Measurements from ENCODE around the gene CPED1. TPM values are rescaled to one million over a fixed set of nuclear protein-coding genes. Genes with fewer than 3 reads are reported as not detected.

Gene CPED1
- total and polyA plus RNA-seq, 10 of the 15 experiments (the other 5 are each of a cell fraction or from before 2014, with no cell fraction given): 0.01 to 0.77 (median 0.10) TPM; not detected in 1

DNA sequence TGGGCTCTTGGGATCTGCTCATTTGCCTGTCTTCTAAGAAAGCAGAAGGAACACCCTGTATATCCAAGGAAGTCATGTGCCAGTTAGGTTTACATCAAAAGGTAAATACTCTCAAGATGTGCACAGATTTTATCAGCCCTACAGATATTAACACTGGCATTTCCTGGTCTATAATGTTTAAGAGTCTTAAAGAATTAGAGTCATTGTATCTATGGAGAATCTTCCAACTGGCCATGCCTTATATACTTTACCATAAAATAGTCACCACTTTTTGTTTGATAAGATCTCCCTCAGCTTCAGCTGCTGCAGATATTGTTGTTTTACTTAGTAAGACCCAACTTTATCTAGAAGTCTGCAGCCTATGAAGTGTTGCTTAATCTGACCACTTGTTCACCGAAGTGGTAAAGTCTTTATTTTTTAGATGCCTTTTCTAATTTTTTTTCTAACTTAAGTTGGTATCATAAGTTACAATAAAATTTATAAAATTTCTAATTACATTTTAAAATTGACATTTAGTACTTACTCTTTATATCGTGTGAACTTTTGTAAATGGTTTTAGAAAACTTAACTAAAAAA lies 58.5 kb downstream of the CPED1 start (continued):
- TF ChIP-seq, protein P1, sequence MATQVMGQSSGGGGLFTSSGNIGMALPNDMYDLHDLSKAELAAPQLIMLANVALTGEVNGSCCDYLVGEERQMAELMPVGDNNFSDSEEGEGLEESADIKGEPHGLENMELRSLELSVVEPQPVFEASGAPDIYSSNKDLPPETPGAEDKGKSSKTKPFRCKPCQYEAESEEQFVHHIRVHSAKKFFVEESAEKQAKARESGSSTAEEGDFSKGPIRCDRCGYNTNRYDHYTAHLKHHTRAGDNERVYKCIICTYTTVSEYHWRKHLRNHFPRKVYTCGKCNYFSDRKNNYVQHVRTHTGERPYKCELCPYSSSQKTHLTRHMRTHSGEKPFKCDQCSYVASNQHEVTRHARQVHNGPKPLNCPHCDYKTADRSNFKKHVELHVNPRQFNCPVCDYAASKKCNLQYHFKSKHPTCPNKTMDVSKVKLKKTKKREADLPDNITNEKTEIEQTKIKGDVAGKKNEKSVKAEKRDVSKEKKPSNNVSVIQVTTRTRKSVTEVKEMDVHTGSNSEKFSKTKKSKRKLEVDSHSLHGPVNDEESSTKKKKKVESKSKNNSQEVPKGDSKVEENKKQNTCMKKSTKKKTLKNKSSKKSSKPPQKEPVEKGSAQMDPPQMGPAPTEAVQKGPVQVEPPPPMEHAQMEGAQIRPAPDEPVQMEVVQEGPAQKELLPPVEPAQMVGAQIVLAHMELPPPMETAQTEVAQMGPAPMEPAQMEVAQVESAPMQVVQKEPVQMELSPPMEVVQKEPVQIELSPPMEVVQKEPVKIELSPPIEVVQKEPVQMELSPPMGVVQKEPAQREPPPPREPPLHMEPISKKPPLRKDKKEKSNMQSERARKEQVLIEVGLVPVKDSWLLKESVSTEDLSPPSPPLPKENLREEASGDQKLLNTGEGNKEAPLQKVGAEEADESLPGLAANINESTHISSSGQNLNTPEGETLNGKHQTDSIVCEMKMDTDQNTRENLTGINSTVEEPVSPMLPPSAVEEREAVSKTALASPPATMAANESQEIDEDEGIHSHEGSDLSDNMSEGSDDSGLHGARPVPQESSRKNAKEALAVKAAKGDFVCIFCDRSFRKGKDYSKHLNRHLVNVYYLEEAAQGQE (IDR thresholded peaks at IDR 0.05; ENCODE audit: low read depth, low read length): no peak
- TF ChIP-seq ZSCAN29 (IDR thresholded peaks at IDR 0.05) (no peak), GATAD2B (conservative IDR thresholded peaks at IDR 0.05; ENCODE audit: low read depth) (no peak), ZNF622 (IDR thresholded peaks at IDR 0.05) (no peak), ZNF207 (IDR thresholded peaks at IDR 0.05; ENCODE audit: borderline replicate concordance) (no peak), KDM1A (IDR thresholded peaks at IDR 0.05; ENCODE audit: borderline replicate concordance) (no peak)
- TF ChIP-seq, protein P2, sequence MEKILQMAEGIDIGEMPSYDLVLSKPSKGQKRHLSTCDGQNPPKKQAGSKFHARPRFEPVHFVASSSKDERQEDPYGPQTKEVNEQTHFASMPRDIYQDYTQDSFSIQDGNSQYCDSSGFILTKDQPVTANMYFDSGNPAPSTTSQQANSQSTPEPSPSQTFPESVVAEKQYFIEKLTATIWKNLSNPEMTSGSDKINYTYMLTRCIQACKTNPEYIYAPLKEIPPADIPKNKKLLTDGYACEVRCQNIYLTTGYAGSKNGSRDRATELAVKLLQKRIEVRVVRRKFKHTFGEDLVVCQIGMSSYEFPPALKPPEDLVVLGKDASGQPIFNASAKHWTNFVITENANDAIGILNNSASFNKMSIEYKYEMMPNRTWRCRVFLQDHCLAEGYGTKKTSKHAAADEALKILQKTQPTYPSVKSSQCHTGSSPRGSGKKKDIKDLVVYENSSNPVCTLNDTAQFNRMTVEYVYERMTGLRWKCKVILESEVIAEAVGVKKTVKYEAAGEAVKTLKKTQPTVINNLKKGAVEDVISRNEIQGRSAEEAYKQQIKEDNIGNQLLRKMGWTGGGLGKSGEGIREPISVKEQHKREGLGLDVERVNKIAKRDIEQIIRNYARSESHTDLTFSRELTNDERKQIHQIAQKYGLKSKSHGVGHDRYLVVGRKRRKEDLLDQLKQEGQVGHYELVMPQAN (conservative IDR thresholded peaks at IDR 0.05): no peak
- TF ChIP-seq, protein P3, sequence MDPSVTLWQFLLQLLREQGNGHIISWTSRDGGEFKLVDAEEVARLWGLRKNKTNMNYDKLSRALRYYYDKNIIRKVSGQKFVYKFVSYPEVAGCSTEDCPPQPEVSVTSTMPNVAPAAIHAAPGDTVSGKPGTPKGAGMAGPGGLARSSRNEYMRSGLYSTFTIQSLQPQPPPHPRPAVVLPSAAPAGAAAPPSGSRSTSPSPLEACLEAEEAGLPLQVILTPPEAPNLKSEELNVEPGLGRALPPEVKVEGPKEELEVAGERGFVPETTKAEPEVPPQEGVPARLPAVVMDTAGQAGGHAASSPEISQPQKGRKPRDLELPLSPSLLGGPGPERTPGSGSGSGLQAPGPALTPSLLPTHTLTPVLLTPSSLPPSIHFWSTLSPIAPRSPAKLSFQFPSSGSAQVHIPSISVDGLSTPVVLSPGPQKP (IDR thresholded peaks at IDR 0.05; ENCODE audit: low read depth, low read length): no peak
